ENCODE data around the gene HEXD. TPM values are rescaled to one million over a fixed set of nuclear protein-coding genes. Genes with fewer than 3 reads are reported as not detected.
"Not testable (repeated sequence)": the region's sequence is repeated elsewhere in the genome, so short reads cannot be mapped to it uniquely, and the experiment has no call there.

The HEXD gene
- total RNA-seq, 1 experiment from 2014 or later: 22.3 TPM

GRCh38 chr17:82408938-82409318 is 9.2 kb upstream of the HEXD start:
- in situ Hi-C loops (cut with HindIII; ENCODE audit: low pct_unique_long_range_greater_than_20kb, low sequenced_read_pairs): no loop called here
- no peak for DNase-seq (ENCODE audit: low read depth)

DNA sequence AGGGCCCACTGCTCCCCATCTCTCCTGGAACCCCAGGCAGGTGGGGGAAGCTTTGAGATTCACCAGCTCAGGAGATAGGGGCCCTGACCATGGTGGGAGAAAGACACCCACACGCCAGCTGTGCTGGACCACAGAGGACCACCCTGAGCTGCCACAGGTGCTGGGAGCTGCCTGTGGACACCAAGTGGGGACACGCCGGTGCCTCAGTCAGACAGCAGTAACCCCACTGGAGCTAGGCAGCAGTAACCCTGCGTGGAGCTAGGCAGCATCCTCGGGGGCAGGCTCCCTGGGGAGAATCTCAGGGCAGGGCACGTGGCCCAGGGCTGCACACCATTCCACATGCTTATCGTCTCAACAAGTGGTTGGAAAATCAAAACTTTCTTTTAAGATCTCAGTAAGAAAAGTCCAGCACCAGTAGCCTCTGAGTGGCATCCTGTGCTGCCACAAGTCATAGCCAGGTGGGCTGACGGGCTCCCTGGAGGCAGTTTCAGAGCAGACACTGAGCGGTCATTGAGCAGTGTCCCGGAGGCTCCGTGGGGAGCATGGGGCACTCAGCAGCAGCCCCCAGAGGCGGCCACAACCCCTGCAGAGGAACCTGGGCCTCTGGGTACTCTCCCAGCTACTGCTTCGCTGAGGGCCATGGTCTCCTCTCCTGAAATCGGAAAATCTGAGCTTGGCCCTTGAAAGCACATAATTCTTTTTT is 8.0 kb upstream of the HEXD start:
- no peak for DNase-seq (ENCODE audit: low read depth)
- in situ Hi-C loops (cut with HindIII; ENCODE audit: low pct_unique_long_range_greater_than_20kb, low sequenced_read_pairs): loop anchor here (10.0 kb wide), 1 partner anchor 125 kb away; no protein-coding TSS in a partner anchor

GRCh38 chr17:82411396-82412053 is 6.6 kb upstream of the HEXD start:
- in situ Hi-C loops (cut with HindIII; ENCODE audit: low pct_unique_long_range_greater_than_20kb, low sequenced_read_pairs): loop anchor here (10.0 kb wide), 1 partner anchor 123 kb away; no protein-coding TSS in a partner anchor
- no peak for DNase-seq (ENCODE audit: low read depth)

DNA sequence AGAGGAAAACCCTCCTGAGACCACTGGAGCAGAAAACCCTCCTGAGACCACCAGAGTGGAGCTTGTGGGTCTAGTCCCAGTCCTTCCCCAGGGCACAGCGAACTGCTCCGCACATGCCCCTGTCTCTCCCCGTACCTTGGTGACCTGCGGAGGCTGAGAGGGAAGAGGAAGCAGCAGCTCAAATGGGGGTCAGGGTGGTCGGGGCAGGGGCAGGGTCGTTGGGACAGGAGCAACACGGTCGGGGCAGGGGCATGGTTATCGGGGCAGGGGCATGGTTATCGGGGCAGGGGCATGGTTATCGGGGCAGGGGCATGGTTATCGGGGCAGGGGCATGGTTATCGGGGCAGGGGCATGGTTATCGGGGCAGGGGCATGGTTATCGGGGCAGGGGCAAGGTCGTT is 6.1 kb upstream of the HEXD start:
- not testable (repeated sequence) for DNase-seq (ENCODE audit: low read depth)
- in situ Hi-C loops (cut with HindIII; ENCODE audit: low pct_unique_long_range_greater_than_20kb, low sequenced_read_pairs): loop anchor here (10.0 kb wide), 1 partner anchor 123 kb away; no protein-coding TSS in a partner anchor

- in situ Hi-C loops (cut with HindIII; ENCODE audit: low pct_unique_long_range_greater_than_20kb, low sequenced_read_pairs): loop anchor here (10.0 kb wide), 1 partner anchor 122 kb away; no protein-coding TSS in a partner anchor
- DNase-seq (ENCODE audit: low read depth): peak; percentile 33
Observed at GRCh38 chr17:82412535-82413520, 5.3 kb upstream of the HEXD start.

GRCh38 chr17:82414548-82415281 is 3.4 kb upstream of the HEXD start:
- in situ Hi-C loops (cut with HindIII; ENCODE audit: low pct_unique_long_range_greater_than_20kb, low sequenced_read_pairs): loop anchor here (10.0 kb wide), 1 partner anchor 120 kb away; no protein-coding TSS in a partner anchor

DNA sequence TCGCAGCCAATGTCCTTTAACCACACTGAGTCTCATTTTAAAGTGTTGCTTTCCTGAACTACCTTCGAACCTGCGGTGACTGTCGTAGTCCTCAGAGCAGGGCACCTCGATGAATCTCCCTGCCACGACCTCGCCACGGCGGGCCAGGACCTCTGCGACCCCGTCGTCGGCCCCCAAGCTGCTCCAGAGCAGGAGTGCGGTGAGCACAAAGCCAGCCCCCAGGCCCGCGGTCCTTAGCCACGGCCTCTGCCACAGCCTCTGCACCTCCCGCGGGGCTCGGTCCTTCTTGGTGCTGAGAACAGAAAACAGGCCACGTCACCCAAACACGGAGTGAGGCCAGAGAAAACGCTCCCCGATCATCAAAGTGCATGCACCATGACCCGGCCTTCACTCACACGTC is 2.8 kb upstream of the HEXD start:
- no peak for DNase-seq (ENCODE audit: low read depth)
- in situ Hi-C loops (cut with HindIII; ENCODE audit: low pct_unique_long_range_greater_than_20kb, low sequenced_read_pairs): loop anchor here (10.0 kb wide), 1 partner anchor 119 kb away; no protein-coding TSS in a partner anchor

More at GRCh38 chr17:82414548-82415281, 3.4 kb upstream of the HEXD start:
- peak; percentile 72 for DNase-seq (ENCODE audit: low read depth)

- in situ Hi-C loops (cut with HindIII; ENCODE audit: low pct_unique_long_range_greater_than_20kb, low sequenced_read_pairs): loop anchor here (10.0 kb wide), 1 partner anchor 119 kb away; no protein-coding TSS in a partner anchor
Observed at GRCh38 chr17:82415786-82416185, 2.4 kb upstream of the HEXD start.

GRCh38 chr17:82416264-82416663 is 1.9 kb upstream of the HEXD start:
- in situ Hi-C loops (cut with HindIII; ENCODE audit: low pct_unique_long_range_greater_than_20kb, low sequenced_read_pairs): loop anchor here (10.0 kb wide), 1 partner anchor 119 kb away; no protein-coding TSS in a partner anchor
- no peak for DNase-seq (ENCODE audit: low read depth)

More at GRCh38 chr17:82415786-82416185, 2.4 kb upstream of the HEXD start:
- no peak for DNase-seq (ENCODE audit: low read depth)

- in situ Hi-C loops (cut with HindIII; ENCODE audit: low pct_unique_long_range_greater_than_20kb, low sequenced_read_pairs): loop anchor here (10.0 kb wide), 1 partner anchor 118 kb away; no protein-coding TSS in a partner anchor
- DNase-seq (ENCODE audit: low read depth): no peak
Observed at GRCh38 chr17:82416771-82417170, 1.4 kb upstream of the HEXD start.

GRCh38 chr17:82419540-82419939 is 1.4 kb downstream of the HEXD start:
- no peak for DNase-seq (ENCODE audit: low read depth)
- in situ Hi-C loops (cut with HindIII; ENCODE audit: low pct_unique_long_range_greater_than_20kb, low sequenced_read_pairs): loop anchor here (10.0 kb wide), 1 partner anchor 115 kb away; no protein-coding TSS in a partner anchor

DNA sequence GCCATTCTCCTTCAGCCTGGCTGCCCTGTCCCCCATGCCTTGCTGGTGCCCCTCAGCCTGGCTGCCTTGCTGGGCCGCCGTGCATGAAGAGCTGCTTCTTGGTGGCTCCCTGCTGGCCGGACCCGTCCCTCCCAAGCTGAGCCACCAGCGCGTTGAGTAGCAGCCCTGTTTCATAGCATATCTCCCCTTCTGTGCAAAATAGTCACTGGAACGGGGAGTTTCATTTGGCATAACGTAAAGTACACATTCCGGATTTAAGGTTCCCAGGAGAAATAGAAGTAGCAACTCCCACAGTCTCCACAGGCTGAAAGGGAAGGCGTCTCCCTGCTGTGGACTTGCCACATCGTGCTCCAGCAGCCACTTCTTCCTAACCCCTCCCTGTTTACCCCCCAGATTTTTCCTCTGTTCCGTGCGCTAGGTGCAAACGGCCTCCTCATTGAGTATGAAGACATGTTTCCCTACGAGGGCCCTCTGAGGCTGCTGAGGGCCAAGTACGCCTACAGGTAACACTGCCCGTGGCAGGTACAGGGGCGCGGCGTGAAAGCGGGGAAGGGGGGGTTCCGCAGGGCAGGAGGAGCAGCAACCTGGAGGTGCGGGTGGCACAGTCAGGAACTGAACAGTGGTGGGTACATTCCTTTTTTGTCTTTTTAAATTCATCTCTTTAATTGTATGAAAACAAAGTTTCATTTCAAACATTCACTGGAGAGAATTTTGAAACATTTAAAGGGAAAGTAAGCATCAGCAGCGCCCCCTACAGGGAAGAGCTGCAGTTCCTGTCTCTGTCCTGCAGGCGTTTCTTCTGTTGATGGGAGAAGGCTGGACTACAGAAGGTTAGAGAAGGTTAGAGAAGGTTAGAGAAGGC is 6.1 kb downstream of the HEXD start:
- in situ Hi-C loops (cut with HindIII; ENCODE audit: low pct_unique_long_range_greater_than_20kb, low sequenced_read_pairs): no loop called here
- no peak for DNase-seq (ENCODE audit: low read depth)

- in situ Hi-C loops (cut with HindIII; ENCODE audit: low pct_unique_long_range_greater_than_20kb, low sequenced_read_pairs): no loop called here
- DNase-seq (ENCODE audit: low read depth): no peak
Observed at GRCh38 chr17:82424863-82425159, 6.7 kb downstream of the HEXD start.

DNA sequence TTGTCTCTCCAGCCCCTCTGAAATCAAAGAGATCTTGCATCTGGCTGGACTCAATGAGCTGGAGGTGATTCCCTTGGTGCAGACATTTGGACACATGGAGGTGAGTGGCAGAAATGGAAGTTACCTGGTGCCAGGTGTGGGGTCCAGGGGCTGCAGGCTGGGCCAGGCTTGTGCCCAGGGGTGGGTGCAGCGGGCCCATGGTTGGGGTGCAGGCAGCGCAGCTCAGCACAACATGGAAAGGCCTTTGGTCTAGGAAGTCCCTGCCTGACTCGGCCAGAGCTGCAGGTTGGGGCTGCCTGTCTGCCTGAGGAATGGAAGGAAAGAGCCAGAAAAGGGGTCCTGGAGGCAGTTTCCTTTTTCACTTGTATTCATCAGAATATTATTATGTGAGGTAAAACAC is 10.4 kb downstream of the HEXD start:
- DNase-seq (ENCODE audit: low read depth): no peak
- in situ Hi-C loops (cut with HindIII; ENCODE audit: low pct_unique_long_range_greater_than_20kb, low sequenced_read_pairs): no loop called here

GRCh38 chr17:82429824-82430223 is 11.7 kb downstream of the HEXD start:
- no peak for DNase-seq (ENCODE audit: low read depth)
- in situ Hi-C loops (cut with HindIII; ENCODE audit: low pct_unique_long_range_greater_than_20kb, low sequenced_read_pairs): no loop called here

DNA sequence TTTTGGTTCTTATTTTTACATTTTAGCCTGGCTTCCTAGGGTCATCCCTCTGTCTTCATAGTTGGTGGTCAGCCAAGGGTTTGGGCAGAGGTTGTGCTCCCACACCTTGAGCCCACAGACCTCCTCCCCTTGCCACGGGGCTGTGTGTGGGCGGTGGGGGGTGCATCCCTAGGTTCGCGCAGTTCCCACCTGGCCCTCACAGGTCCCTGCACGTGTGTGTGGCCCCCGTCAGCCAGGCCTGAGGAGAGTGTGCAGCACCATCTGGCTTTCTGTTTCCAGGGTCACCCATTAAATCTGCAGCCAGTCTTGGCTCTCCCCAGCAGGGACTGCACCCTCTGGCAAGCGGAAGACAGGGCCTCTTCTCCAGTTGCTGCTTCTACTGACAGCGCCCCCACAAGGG is 13.9 kb downstream of the HEXD start:
- in situ Hi-C loops (cut with HindIII; ENCODE audit: low pct_unique_long_range_greater_than_20kb, low sequenced_read_pairs): no loop called here
- no peak for DNase-seq (ENCODE audit: low read depth)

Data from Caki2 (cell line).